RWPE1 (cell line): Measurements from ENCODE around the gene SNHG17.

Experiments used
- CTCF ChIA-PET: fragments of 350-600 bp; sonication (Branson Sonifier 250); formaldehyde crosslinking; extraction: SDS; loops from one replicate; lab custom pipeline; 2021; lab: Yijun Ruan, JAX
- POLR2A ChIA-PET: fragments of 400-600 bp; formaldehyde crosslinking; extraction: SDS; loops from one replicate; lab custom pipeline; 2020; ENCODE audit warnings: antibody characterized with exemption; ENCODE audit not compliant: low non-redundant PET; lab: Yijun Ruan, JAX
- DNase-seq: peaks from one replicate; pipeline ENCODE4 v3.0.0; 2012; ENCODE audit warnings: low spot score
- H3K27ac ChIP-seq: fragments of 450-650 bp; 2 replicates; pipeline ENCODE4 v1.5.1; 2017
- TF ChIP-seq, protein P1 (sequence below): fragments of 450-650 bp; conservative IDR thresholded peaks from 2 replicates; pipeline ENCODE4 v1.5.1; 2017; ENCODE audit warnings: low read depth, mild to moderate bottlenecking

Gene SNHG17

DNA sequence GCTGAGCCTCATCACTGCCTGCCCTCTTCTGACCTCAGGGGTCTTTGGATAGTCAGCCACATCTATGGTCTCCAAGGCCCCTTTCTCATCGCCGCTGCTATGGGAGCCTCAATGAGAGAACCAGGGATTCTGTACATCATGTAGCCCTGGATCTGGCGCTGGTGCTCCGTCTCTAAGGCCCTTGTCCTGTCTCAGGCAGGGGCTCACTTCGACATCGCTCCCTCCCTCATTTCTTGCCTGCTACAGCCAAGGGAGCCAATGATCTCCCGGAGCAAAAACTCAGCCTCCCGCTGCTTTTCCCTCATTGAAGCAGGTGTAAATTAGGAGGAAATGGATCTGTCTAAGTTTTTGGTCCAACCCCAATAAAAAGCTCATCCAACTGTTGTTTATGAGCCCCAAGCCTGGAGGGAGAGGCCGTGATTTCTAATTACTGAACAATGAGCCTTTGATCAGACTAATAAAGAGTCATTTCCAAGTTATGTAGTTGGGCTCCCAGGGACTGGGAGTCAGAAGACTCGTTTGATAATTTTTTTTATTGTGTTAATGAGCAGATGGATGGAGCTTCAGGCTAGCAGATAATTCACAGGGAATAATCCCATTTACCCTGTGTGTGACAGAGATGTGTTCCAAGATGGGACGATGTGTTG is 58.0 kb downstream of the SNHG17 start:
- H3K27ac ChIP-seq: no peak overlapping the region
- TF ChIP-seq, protein P1, sequence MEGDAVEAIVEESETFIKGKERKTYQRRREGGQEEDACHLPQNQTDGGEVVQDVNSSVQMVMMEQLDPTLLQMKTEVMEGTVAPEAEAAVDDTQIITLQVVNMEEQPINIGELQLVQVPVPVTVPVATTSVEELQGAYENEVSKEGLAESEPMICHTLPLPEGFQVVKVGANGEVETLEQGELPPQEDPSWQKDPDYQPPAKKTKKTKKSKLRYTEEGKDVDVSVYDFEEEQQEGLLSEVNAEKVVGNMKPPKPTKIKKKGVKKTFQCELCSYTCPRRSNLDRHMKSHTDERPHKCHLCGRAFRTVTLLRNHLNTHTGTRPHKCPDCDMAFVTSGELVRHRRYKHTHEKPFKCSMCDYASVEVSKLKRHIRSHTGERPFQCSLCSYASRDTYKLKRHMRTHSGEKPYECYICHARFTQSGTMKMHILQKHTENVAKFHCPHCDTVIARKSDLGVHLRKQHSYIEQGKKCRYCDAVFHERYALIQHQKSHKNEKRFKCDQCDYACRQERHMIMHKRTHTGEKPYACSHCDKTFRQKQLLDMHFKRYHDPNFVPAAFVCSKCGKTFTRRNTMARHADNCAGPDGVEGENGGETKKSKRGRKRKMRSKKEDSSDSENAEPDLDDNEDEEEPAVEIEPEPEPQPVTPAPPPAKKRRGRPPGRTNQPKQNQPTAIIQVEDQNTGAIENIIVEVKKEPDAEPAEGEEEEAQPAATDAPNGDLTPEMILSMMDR: no peak
- POLR2A ChIA-PET: no interaction called here
- no peak for DNase-seq
- CTCF ChIA-PET: interaction anchor here (1.2 kb wide), 1 partner anchor 21 kb away, joined by 3 read pairs; no protein-coding TSS in a partner anchor

DNA sequence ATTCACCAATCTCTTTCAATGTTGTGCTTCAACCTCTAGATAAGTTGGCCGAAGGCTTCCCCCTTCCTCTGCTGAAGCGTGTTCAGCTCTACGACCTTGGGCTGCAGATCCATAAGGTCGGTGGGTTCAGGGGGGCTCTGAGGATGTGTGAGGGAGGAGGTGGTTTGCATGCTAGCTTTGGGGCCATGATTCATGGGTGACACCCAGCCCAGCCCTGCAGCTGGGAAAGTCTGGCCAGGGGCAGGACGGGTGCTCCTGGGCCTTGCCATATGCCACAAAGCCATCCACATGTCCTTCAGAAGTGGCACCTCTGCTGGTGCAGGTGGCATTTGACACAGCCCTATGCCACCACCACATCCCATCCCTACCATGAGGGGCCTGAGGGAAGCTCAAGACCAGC is 61.2 kb downstream of the SNHG17 start:
- H3K27ac ChIP-seq: no peak overlapping the region
- no peak for DNase-seq
- TF ChIP-seq, protein P1: no peak
- ChIA-PET POLR2A (no interaction called here), CTCF (interaction anchor here (0.7 to 0.8 kb wide), 2 partner anchors 26 to 35 kb away, joined by 3 to 11 read pairs; no protein-coding TSS in a partner anchor)

DNA sequence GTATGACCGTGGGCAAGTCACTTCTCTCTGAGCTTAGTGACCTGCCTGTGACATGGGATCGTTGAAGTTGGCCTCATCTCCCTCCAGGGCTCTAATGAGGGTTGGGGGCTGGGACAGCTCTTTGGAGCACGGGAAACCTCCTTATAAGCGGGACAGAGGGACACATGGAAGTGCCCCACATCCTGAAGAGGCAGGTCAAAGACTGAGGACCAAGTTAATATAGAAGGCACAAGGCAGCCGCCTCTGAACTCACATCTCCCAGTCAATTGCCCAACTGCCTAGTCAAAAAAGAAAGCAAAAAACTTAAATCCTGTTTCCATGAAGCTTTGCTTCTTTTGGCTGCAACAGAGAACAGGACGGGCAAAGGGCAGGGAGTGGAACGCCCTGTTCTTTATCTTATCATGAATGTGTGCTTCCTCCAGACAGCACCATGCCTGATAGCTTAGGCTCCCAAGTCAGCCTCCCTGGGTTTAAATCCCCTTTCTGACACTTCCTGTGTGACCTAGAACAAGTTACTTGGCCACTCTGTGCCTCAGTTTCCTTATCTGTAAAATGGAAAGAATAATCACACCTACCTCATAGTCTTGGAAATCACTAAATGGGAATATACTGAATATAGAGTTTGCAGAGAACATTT is 61.8 kb downstream of the SNHG17 start:
- DNase-seq: no peak
- H3K27ac ChIP-seq: no peak overlapping the region
- POLR2A ChIA-PET: no interaction called here
- TF ChIP-seq, protein P1: no peak
- CTCF ChIA-PET: interaction anchor here (0.8 kb wide), 2 partner anchors 35 to 68 kb away, joined by 3 read pairs; no protein-coding TSS in a partner anchor

DNA sequence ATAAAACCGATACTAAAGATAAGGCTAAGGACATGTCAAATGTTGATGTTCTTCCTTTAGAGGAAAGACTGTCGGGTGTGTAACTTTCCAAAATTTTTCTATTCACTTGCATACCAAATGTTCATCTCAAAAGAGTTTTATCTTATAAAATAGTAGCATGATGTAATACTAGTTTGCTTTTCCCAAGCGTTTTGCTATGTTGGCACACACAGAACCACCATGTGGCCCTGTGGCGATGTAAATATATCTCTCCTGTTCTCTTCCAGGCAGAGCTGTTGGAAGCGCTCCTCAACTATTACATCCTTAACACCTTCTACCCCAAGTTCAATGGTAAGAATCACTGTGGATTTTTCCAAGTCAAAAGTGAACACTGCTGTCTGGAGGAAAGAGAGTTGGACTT is 62.3 kb downstream of the SNHG17 start:
- POLR2A ChIA-PET: no interaction called here
- DNase-seq: no peak
- CTCF ChIA-PET: interaction anchor here (0.6 to 0.8 kb wide), 2 partner anchors 68 to 1308 kb away, joined by 3 to 4 read pairs; no protein-coding TSS in a partner anchor
- TF ChIP-seq, protein P1: no peak
- no peak overlapping the region for H3K27ac ChIP-seq
